HCT116 (cell line): ENCODE measurements around the gene NFIX. TPM values are rescaled to one million over a fixed set of nuclear protein-coding genes. Genes with fewer than 3 reads are reported as not detected.

Source experiments
- ATAC-seq: fragments of 200-7000 bp; cut with Tn5 transposase; 2 replicates; pipeline ENCODE4 v1.9.1; 2020; ENCODE audit warnings: mild to moderate bottlenecking, moderate library complexity
- BruUV-seq: library from RNA; stranded (reverse); fragments of 400-500 nt; replicated peaks from 2 replicates; lab custom pipeline; 2021; lab: Mats Ljungman, UMichigan
- CTCF ChIA-PET: fragments of 300-600 bp; sonication (Branson Sonifier 250); formaldehyde crosslinking; loops from one replicate; lab custom pipeline; 2021; ENCODE audit warnings: antibody characterized with exemption; lab: Charles Lee
- POLR2A ChIA-PET: fragments of 300-600, 350-600 bp; sonication (Branson Sonifier 250); formaldehyde crosslinking; loops from one replicate; lab custom pipeline; 2021; ENCODE audit warnings: antibody characterized with exemption; lab: Charles Lee
- RAD21 ChIA-PET, 2 experiments: fragments of 300-600 bp; sonication (Branson Sonifier 250); formaldehyde crosslinking; loops; one replicate each; lab custom pipeline; 2023; ENCODE audit warnings: low total read pairs in 2 of 2; ENCODE audit not compliant: uncharacterized antibody in 2 of 2, unreplicated experiment in 2 of 2, low non-redundant PET in 1 of 2; lab: Charles Lee
- DNase-seq: peaks from one replicate; pipeline ENCODE4 v3.0.0-alpha.2; 2010; ENCODE audit warnings: low read depth, low spot score
- H2AFZ ChIP-seq: fragments of 200-600 bp; shearing (Covaris generic), sonication (generic); 2 replicates; pipeline ENCODE4 v1.6.1; 2017; ENCODE audit warnings: low read depth, mixed run types, mixed read lengths, antibody characterized with exemption, low read length; ENCODE audit not compliant: poor library complexity, severe bottlenecking
- H3K27ac ChIP-seq: 2 replicates; pipeline ENCODE4 v1.5.1; 2012; ENCODE audit warnings: low read depth, low read length
- H3K27me3 ChIP-seq: fragments of 200-600 bp; sonication (generic); 2 replicates; pipeline ENCODE4 v1.6.1; 2016; ENCODE audit warnings: mixed run types, low read length, mixed read lengths; ENCODE audit not compliant: insufficient read depth
- H3K36me3 ChIP-seq, 2 experiments: fragments of 200-500 bp in 1 of 2; fragments of 200-600 bp in 1 of 2; sonication (Bioruptor generic) in 1 of 2; sonication (generic) in 1 of 2; 2 replicates each; pipeline versions ENCODE4 v1.5.1 to v1.6.1; 2014 to 2016; ENCODE audit warnings: low read length in 2 of 2, inconsistent platforms in 1 of 2, mixed read lengths in 1 of 2, mixed run types in 1 of 2; ENCODE audit not compliant: insufficient read depth in 2 of 2, control insufficient read depth in 1 of 2
- H3K4me1 ChIP-seq, 2 experiments: fragments of 200-600 bp in 1 of 2; sonication (generic) in 1 of 2; 2 replicates each; pipeline versions ENCODE4 v1.5.1 to v1.6.1; 2012 to 2017; ENCODE audit warnings: low read length in 2 of 2, inconsistent platforms in 1 of 2, mild to moderate bottlenecking in 1 of 2, mixed read lengths in 1 of 2, mixed run types in 1 of 2, moderate library complexity in 1 of 2; ENCODE audit not compliant: insufficient read depth in 2 of 2, control insufficient read depth in 1 of 2
- H3K4me2 ChIP-seq: fragments of 200-600 bp; sonication (generic); 2 replicates; pipeline ENCODE4 v1.6.1; 2017; ENCODE audit warnings: mixed run types, low read length, mixed read lengths
- H3K4me3 ChIP-seq, 2 experiments: fragments of 200-600 bp in 1 of 2; sonication (generic) in 1 of 2; replicated peaks in 1 of 2; 2 replicates each; pipeline ENCODE4 v1.5.1; 2011 to 2016; ENCODE audit warnings: low read length in 2 of 2, control low read depth in 1 of 2, low read depth in 1 of 2, mild to moderate bottlenecking in 1 of 2, mixed read lengths in 1 of 2, mixed run types in 1 of 2
- H3K79me2 ChIP-seq: fragments of 200-600 bp; sonication (generic); 2 replicates; pipeline ENCODE4 v1.6.1; 2017; ENCODE audit warnings: mild to moderate bottlenecking, mixed run types, low read length, moderate library complexity, mixed read lengths; ENCODE audit not compliant: insufficient read depth
- H3K9ac ChIP-seq: fragments of 200-600 bp; sonication (generic); 2 replicates; pipeline ENCODE4 v1.6.1; 2016; ENCODE audit warnings: low read length, mixed read lengths
- H3K9me2 ChIP-seq: fragments of 200-600 bp; sonication (generic), shearing (Covaris generic); 2 replicates; pipeline ENCODE4 v1.6.1; 2017; ENCODE audit warnings: mixed run types, mild to moderate bottlenecking, moderate library complexity; ENCODE audit not compliant: insufficient read depth
- H3K9me3 ChIP-seq, 2 experiments: fragments of 200-500 bp in 1 of 2; fragments of 200-600 bp in 1 of 2; sonication (Bioruptor generic) in 1 of 2; sonication (generic) in 1 of 2; 2 replicates each; pipeline ENCODE4 v1.6.1; 2014 to 2017; ENCODE audit warnings: low read length in 2 of 2, mixed read lengths in 2 of 2, inconsistent platforms in 1 of 2, low read depth in 1 of 2, mild to moderate bottlenecking in 1 of 2, mixed run types in 1 of 2, moderate library complexity in 1 of 2; ENCODE audit not compliant: control insufficient read depth in 1 of 2, insufficient read depth in 1 of 2
- H4K20me1 ChIP-seq: fragments of 200-600 bp; sonication (generic), shearing (Covaris generic); 2 replicates; pipeline ENCODE4 v1.6.1; 2017; ENCODE audit warnings: mixed run types, mild to moderate bottlenecking, moderate library complexity; ENCODE audit not compliant: insufficient read depth
- ATF3 ChIP-seq: IDR thresholded peaks from 2 replicates; pipeline ENCODE4 v1.6.1; 2012
- CBX3 ChIP-seq: IDR thresholded peaks from 2 replicates; pipeline ENCODE4 v1.6.1; 2012; ENCODE audit warnings: low read depth
- CEBPB ChIP-seq: IDR thresholded peaks from 2 replicates; pipeline ENCODE4 v1.6.1; 2012; ENCODE audit warnings: low read depth
- EGR1 ChIP-seq: IDR thresholded peaks from 2 replicates; pipeline ENCODE4 v1.6.1; 2012; ENCODE audit warnings: low read depth
- ELF1 ChIP-seq: IDR thresholded peaks from 2 replicates; pipeline ENCODE4 v1.6.1; 2012; ENCODE audit warnings: low read depth, borderline replicate concordance
- EZH2 ChIP-seq: fragments of 200-600 bp; sonication (generic); IDR thresholded peaks from 2 replicates; pipeline ENCODE4 v1.6.1; 2017; ENCODE audit warnings: antibody characterized with exemption, mixed run types
- EZH2phosphoT487 ChIP-seq: fragments of 200-600 bp; IDR thresholded peaks from 2 replicates; pipeline ENCODE4 v1.6.1; 2018; ENCODE audit warnings: antibody characterized with exemption, borderline replicate concordance
- FOSL1 ChIP-seq: IDR thresholded peaks from 2 replicates; pipeline ENCODE4 v1.6.1; 2012; ENCODE audit warnings: low read depth
- JUND ChIP-seq: IDR thresholded peaks from 2 replicates; pipeline ENCODE4 v1.6.1; 2012
- MAX ChIP-seq: IDR thresholded peaks from 2 replicates; pipeline ENCODE4 v1.6.1; 2012
- POLR2AphosphoS5 ChIP-seq: IDR thresholded peaks from 2 replicates; pipeline ENCODE4 v1.6.1; 2011; ENCODE audit warnings: mild to moderate bottlenecking, low read depth, low read length, moderate library complexity
- RAD21 ChIP-seq: IDR thresholded peaks from 2 replicates; pipeline ENCODE4 v1.6.1; 2012; ENCODE audit warnings: low read depth, mild to moderate bottlenecking
- SIN3A ChIP-seq: IDR thresholded peaks from 2 replicates; pipeline ENCODE4 v1.6.1; 2012; ENCODE audit warnings: low read depth
- SRF ChIP-seq: IDR thresholded peaks from 2 replicates; pipeline ENCODE4 v1.6.1; 2012; ENCODE audit warnings: low read depth
- YY1 ChIP-seq: IDR thresholded peaks from 2 replicates; pipeline ENCODE4 v1.6.1; 2011; ENCODE audit warnings: low read length, low read depth, moderate library complexity, mild to moderate bottlenecking; ENCODE audit not compliant: insufficient replicate concordance; ENCODE audit errors: extremely low read depth
- ZBTB33 ChIP-seq: IDR thresholded peaks from 2 replicates; pipeline ENCODE4 v1.6.1; 2011; ENCODE audit warnings: mild to moderate bottlenecking, low read length, moderate library complexity; ENCODE audit not compliant: insufficient replicate concordance; ENCODE audit errors: extremely low read depth
- ZFX ChIP-seq: fragments of 450-650 bp; IDR thresholded peaks from 2 replicates; pipeline ENCODE4 v1.6.1; 2017
- intact Hi-C: fragments of 100-400 bp; cut with micrococcal nuclease; formaldehyde crosslinking; loops from 2 replicates; pipeline ENCODE4 v1.10.0; 2022
- total RNA-seq: library from RNA; stranded (reverse); gene quantifications from one replicate; pipeline ENCODE4 v1.2.1, GENCODE V29; 2021; ENCODE audit not compliant: unreplicated experiment
- TF ChIP-seq, protein P1 (sequence below), 3 experiments: fragments of 200-600 bp in 1 of 3; sonication (generic) in 1 of 3; IDR thresholded peaks in 2 of 3; conservative IDR thresholded peaks in 1 of 3; 2 replicates each; pipeline ENCODE4 v1.5.1; 2012 to 2017; ENCODE audit warnings: low read depth in 2 of 3, low read length in 2 of 3, antibody characterized with exemption in 1 of 3, borderline replicate concordance in 1 of 3, control low read depth in 1 of 3, mild to moderate bottlenecking in 1 of 3, mixed read lengths in 1 of 3, mixed run types in 1 of 3, moderate library complexity in 1 of 3; ENCODE audit not compliant: insufficient read depth in 1 of 3
- TF ChIP-seq, protein P2 (sequence below): IDR thresholded peaks from 2 replicates; pipeline ENCODE4 v1.6.1; 2012; ENCODE audit warnings: low read depth

NFIX gene
- total RNA-seq, 1 experiment from 2014 or later, result 34.8 TPM

GRCh38 chr19:13004273-13004672, 9.0 kb downstream of the NFIX start (continued):
- TF ChIP-seq ZBTB33, result no peak

- intact Hi-C loops, result no loop called here
- CTCF ChIA-PET, result interaction anchor here (1.1 kb wide), 1 partner anchor 56 kb away, joined by 5 read pairs; no protein-coding TSS in a partner anchor
- TF ChIP-seq RAD21 (no peak), SRF (no peak), SIN3A (no peak), ATF3 (no peak), CEBPB (no peak), POLR2AphosphoS5 (no peak), MAX (no peak), EZH2 (no peak), EZH2phosphoT487 (no peak), ZFX (no peak), YY1 (no peak), EGR1 (no peak), CBX3 (no peak), FOSL1 (no peak), JUND (no peak), ELF1 (no peak)
- TF ChIP-seq, protein P1, sequence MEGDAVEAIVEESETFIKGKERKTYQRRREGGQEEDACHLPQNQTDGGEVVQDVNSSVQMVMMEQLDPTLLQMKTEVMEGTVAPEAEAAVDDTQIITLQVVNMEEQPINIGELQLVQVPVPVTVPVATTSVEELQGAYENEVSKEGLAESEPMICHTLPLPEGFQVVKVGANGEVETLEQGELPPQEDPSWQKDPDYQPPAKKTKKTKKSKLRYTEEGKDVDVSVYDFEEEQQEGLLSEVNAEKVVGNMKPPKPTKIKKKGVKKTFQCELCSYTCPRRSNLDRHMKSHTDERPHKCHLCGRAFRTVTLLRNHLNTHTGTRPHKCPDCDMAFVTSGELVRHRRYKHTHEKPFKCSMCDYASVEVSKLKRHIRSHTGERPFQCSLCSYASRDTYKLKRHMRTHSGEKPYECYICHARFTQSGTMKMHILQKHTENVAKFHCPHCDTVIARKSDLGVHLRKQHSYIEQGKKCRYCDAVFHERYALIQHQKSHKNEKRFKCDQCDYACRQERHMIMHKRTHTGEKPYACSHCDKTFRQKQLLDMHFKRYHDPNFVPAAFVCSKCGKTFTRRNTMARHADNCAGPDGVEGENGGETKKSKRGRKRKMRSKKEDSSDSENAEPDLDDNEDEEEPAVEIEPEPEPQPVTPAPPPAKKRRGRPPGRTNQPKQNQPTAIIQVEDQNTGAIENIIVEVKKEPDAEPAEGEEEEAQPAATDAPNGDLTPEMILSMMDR (IDR thresholded peaks at IDR 0.05 in 2 of 3, conservative IDR thresholded peaks at IDR 0.05 in 1 of 3; ENCODE audit: borderline replicate concordance in 1 of 3, insufficient read depth in 1 of 3, low read depth in 2 of 3, low read length in 2 of 3), result no peak
- TF ChIP-seq, protein P2, sequence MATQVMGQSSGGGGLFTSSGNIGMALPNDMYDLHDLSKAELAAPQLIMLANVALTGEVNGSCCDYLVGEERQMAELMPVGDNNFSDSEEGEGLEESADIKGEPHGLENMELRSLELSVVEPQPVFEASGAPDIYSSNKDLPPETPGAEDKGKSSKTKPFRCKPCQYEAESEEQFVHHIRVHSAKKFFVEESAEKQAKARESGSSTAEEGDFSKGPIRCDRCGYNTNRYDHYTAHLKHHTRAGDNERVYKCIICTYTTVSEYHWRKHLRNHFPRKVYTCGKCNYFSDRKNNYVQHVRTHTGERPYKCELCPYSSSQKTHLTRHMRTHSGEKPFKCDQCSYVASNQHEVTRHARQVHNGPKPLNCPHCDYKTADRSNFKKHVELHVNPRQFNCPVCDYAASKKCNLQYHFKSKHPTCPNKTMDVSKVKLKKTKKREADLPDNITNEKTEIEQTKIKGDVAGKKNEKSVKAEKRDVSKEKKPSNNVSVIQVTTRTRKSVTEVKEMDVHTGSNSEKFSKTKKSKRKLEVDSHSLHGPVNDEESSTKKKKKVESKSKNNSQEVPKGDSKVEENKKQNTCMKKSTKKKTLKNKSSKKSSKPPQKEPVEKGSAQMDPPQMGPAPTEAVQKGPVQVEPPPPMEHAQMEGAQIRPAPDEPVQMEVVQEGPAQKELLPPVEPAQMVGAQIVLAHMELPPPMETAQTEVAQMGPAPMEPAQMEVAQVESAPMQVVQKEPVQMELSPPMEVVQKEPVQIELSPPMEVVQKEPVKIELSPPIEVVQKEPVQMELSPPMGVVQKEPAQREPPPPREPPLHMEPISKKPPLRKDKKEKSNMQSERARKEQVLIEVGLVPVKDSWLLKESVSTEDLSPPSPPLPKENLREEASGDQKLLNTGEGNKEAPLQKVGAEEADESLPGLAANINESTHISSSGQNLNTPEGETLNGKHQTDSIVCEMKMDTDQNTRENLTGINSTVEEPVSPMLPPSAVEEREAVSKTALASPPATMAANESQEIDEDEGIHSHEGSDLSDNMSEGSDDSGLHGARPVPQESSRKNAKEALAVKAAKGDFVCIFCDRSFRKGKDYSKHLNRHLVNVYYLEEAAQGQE, result no peak
Observed at GRCh38 chr19:13005253-13005652, 10.0 kb downstream of the NFIX start.

More at GRCh38 chr19:13005253-13005652, 10.0 kb downstream of the NFIX start:
- H3K9ac ChIP-seq, result no peak overlapping the region
- ChIA-PET RAD21 (no interaction called here), POLR2A (interaction anchor here (1.4 kb wide), 1 partner anchor 49 kb away, joined by 3 read pairs; no protein-coding TSS in a partner anchor)
- H3K27ac ChIP-seq, result no peak overlapping the region
- DNase-seq (no peak), ATAC-seq (no peak)
- no peaks in the 10 kb centered on the region for H3K79me2 ChIP-seq
- H3K9me2 ChIP-seq, result no peaks in the 10 kb centered on the region
- H3K9me3 ChIP-seq, result no peaks in the 10 kb centered on the region
- H3K4me3 ChIP-seq, result no peak overlapping the region
- H3K4me1 ChIP-seq, result peaks cover 0 to 5% of the 10 kb centered on the region in 2 experiments; a peak in 2 of 4 replicates
- no peaks in the 10 kb centered on the region for H4K20me1 ChIP-seq
- no peaks in the 10 kb centered on the region for H3K27me3 ChIP-seq
- no peak overlapping the region for H3K4me2 ChIP-seq
- no TSS peak for BruUV-seq
- no peak overlapping the region for H2AFZ ChIP-seq
- H3K36me3 ChIP-seq, result no peaks in the 10 kb centered on the region
